Activated CD4-positive, alpha-beta T cell treated with anti-CD3 and anti-CD28 coated beads, Interleukin-2, amount 50 U/mL, for 48 hours (primary cell): ENCODE results near the gene FTO.

Experiments
- DNase-seq, 2 experiments: peaks; one replicate each; pipeline ENCODE4 v3.0.0-alpha.2; 2020

Gene FTO

GRCh38 chr16:54031107-54031760 is 327.3 kb downstream of the FTO start:
- DNase-seq = no peak

DNA sequence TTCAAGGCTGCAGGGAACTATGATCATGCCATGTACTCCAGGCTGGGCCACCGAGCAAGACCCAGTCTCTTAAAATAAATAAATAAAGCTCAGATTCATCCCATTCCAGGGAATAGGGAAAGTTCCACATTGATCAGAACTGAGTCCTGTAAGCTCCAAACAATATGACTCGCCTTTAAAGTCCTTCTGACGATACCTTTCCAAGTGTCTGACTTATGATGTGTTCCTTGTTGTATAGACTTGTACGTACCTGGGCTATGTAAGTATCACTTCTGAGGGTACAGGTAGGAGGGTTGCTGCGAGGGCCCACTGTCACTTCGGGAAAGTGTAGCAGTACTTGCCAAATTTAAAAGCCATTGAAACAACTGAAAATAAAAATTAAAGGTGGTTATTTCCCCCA is 329.8 kb downstream of the FTO start:
- no peak for DNase-seq

DNA sequence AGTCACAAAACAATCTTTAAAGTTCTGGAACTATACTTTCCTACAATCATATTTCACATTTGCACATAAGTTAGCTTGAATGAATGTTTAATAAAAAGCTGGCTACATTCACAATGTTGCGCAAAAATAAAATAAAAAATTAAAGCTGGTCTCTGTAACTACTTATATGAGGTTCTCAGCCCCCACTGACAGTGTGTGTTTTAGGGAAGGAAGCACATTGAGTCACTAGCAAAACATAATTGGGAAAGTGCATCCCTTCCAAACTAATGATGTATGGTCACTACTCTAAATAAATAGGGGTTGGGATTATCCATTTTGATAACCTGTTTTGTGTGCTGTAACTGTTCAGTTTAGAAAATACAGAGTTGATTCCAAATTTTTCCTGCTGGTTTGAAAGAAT is 330.7 kb downstream of the FTO start:
- no peak for DNase-seq

DNA sequence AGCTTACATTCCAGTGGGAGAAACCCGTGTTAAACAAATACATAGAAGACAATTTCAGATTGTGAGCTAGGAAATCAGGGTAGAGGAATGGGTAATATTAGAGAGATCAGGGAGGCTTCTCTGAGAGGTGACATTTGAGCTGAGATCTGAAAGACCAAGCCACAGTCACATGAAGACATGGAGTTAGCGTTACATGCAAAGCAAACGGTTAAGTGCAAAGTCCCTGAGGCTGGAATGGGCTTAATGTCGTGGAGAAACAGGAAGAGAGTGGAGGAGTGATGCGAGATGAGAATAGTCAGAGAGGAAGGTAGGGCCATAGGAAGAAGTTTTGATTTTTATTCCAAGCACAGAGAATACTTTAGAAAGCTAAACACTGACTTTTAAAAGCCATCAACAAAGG is 336.5 kb downstream of the FTO start:
- DNase-seq = no peak

- DNase-seq = no peak
These were observed 337.0 kb downstream of the FTO start for GRCh38 chr16:54040975-54041374.

DNA sequence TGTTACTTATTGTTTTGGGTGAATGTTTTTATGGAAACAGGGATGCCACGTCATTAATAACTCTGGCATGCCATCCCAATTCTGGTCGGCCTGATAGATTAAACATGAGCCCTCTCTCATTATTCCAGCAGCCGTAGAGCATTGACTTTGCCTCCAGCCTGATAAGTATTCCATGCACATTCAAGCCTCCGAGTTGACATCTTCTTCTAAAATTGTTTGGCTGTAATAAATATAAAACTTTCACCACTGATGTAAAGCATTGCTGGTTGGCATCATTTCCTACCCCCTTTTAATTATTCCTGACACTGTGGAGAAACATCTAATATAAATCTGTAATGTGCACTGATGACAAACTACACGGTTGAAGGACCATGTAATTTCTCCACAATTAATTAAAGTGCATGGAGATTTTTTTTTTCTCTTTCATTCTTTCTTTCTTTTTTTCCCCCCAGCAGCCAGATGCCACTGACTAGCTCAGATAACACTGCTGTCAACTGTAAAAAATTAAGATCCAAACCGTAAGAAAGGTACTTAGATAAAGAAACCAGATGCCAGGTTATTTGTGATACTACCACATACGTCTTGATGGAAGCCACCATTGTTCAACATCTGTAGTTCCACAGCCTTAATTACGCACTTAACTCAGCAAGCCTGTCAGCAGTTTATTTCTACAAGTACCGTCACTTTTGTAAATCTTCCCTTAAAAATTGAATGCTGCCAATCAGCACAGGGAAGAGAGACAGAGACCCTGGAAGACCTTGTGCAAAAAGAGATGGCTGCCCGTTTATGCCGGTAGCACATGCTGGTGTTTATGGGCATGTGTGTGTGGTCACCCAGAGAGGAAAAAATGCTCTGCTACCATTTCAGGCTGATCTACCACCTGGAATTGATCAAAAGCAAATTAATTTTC is 344.9 kb downstream of the FTO start:
- no peak for DNase-seq

- DNase-seq = no peak
These were observed 345.9 kb downstream of the FTO start for GRCh38 chr16:54049591-54050458.

- DNase-seq = no peak
These were observed 346.7 kb downstream of the FTO start for GRCh38 chr16:54050459-54051210.

DNA sequence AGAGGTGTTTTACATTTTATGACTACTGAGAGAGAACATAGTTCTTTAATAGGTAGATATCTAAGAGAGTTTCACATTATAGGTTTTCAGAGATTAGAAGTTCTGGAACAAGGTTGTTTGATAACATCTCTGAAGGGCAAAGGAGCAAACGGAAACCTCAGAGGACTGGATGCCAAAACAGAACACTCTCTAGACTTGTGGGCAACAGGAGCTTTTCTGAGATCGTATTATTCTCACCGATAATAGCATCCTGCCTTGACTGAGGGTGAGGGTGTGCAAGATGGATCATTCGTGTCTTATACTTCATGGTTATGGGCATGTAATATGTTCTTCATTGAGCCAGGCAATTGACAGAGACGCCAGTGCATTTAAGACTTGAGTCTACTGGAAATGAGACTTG is 347.9 kb downstream of the FTO start:
- no peak for DNase-seq

- DNase-seq = no peak
These were observed 348.3 kb downstream of the FTO start for GRCh38 chr16:54052271-54052670.

DNA sequence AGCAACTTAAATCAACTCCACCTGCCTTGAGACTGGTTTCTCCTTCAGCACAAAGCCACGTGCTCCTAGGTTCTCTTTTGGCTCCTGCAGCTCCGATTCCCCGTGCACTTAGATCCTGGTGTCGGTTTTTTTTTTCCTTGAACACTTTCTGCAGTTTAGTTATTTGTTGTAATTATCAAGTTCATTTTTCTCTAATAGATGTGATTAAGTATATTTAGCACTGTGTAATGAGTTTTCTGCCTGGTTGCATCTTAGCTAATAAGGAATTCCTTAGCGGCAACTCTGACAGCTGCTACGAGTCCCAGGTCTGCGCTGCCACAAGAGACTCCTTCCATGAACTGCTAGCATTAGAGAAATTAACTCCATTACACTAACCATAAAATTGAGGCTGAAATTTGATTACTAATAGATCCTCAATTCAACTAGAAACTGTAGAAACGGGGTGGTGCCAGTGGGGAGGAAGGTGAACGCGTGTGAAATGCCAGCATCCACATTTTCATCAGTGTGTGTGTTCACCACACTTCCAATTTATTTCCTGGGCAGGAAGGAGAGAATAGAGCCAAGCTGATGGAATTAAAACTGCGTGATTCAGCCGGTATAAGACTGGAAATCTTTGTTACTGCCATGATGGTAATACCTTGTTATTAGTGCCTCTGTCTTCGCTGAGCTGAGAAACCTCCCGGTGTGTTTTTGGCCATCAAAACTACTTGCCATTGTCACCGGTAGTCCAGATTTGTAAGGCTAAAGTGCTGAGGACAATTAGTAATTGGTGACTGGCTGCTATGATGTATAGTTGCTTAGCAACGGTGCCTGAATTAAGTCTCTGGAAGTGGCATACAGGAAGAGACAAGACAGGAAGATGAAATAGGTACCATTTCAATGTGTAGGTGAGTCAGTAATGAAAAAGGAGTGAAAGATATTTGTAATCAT is 350.2 kb downstream of the FTO start:
- DNase-seq = no peak

- DNase-seq = no peak
These were observed 351.2 kb downstream of the FTO start for GRCh38 chr16:54055191-54055590.

- DNase-seq = no peak
These were observed 351.9 kb downstream of the FTO start for GRCh38 chr16:54055864-54056263.

GRCh38 chr16:54056921-54057320 is 353.0 kb downstream of the FTO start:
- no peak for DNase-seq

GRCh38 chr16:54059319-54059718 is 355.4 kb downstream of the FTO start:
- no peak for DNase-seq

DNA sequence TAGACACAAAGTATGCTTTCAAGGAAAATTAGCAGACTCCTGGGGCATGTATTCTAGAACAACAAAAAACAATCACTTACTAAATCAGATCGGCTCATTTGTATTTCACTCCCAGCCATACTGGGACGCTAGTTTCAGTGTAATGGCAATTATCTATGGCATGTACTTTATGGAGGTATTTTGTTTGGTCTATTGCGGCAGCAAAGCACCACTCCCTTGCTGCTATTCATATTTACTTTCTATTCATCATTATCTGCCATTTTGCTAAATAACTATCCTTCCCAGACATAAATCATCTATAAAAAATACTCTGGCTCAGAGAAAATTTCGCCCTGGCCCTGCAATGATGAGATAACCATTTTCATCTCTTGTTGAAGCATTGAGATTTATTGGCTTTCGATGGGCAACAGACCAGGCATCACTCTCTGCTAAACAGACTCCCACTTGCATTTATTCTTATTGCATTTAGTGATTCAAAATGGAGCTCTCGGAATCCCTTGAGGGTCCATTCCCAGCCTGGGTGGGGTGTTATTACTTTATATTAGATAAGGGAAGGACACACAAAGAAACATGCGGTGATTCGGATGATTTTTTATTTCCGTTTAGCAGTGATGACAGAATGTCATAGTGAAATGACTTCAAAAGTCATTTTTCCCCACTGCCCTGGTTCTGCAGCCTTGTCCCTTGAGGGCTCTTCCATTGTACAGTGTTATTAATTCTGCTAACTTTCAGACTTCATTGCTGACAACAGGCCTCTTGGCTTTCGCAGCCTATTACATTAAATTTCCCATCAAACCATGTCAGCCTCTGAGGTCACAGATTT is 356.9 kb downstream of the FTO start:
- no peak for DNase-seq

GRCh38 chr16:54061454-54061853 is 357.5 kb downstream of the FTO start:
- DNase-seq = no peak

DNA sequence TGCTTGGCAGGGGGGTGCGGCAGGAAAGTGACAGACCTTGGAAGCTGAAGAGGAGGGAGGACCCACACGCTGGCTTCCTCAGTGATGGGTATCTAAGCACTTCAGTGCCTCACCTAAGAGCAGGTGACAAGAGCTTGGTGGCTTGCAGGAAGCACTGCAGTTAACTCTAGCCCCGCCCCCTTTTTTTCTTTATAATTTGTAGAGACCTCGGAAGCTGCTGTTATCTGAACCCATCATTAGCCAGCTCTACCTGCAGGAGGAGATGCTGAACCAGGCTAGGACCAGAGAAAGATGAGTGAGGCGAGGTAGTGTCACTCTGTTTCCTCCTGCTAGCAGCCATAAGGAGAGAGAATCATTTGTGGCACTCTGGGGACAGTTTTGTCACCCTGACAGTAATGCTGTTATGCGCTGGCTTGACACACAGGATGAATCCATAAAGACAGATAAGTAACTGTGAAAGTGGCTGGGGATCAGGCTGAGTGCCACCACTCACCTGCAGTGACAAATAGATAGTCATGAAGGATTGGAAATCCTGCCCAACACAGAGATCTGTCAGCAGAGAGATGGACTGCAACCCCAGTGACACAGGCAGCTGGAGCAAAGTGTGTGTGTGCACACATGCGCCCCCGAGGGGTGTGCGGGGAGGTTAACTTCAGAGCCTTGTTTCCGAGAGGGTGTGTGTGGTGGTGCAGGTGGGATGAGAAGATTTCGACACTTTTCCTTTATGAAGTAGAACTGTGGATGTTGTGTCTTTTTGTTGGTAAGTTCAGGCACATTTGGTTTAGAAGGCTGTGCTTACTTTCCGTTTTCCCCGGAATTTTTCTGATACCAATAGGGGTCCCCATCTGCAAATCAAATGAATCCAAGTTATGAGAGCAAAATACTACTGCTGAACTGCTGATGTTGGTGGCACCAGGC is 358.7 kb downstream of the FTO start:
- DNase-seq = no peak

DNA sequence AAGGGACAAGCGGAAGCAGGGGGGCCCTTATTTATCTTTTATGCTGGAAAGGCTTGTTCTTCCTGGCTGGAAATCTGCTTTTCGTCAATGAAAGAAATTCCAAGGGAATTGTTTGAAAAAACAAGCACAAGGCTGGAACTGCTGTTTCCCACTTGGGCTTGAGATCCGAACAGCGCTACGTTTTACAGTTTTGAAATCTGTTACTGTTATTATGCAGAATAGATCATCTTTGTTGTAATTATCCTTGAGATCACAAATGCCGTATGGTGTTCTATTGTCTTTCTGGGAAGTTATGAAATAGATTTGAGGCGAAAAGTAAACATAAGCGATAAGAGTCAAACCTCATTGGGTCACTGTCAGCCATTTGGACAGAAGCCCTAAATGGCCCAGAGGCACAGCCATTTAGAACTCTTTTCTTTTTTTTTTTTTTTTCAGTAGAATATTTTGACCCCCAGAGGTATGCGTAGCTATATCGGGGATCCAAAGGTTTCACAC is 359.4 kb downstream of the FTO start:
- DNase-seq = no peak
